EH (cell line): Measurements from ENCODE around the gene NECTIN2.
A peak's percentile ranks its signal among the peaks of the same experiment; 100 is the strongest.
"Not testable (repeated sequence)": the region's sequence is repeated elsewhere in the genome, so short reads cannot be mapped to it uniquely, and the experiment has no call there.

Source experiments
- DNase-seq: peaks from one replicate; pipeline ENCODE4 v3.0.0-alpha.2; 2015; ENCODE audit warnings: low read depth

The NECTIN2 gene

GRCh38 chr19:44884566-44884965, 38.5 kb downstream of the NECTIN2 start:
- DNase-seq = no peak

GRCh38 chr19:44886141-44886540, 40.0 kb downstream of the NECTIN2 start:
- DNase-seq = no peak

DNA sequence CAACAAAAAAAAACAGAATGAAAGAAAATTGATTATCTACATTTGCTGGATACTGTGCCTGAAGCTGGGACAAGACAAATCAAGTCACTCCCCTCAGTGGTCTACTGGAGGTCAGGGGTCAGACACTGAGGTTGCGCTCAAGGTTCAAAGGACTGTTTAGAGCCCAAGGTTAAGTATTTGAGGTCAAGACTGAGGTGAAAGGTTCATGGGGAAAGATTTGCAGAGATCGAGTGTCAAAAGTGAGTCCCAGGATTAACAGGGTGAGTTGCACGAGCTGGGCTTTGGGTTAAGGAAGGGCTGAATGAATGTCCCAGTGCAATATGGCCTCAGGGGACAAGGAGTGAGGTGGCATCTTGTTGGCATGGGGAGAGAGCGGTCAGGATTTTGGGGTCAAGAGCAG, 41.6 kb downstream of the NECTIN2 start:
- DNase-seq = no peak

GRCh38 chr19:44888335-44888734, 42.2 kb downstream of the NECTIN2 start:
- DNase-seq = not testable (repeated sequence)

- no peak for DNase-seq
Measured at GRCh38 chr19:44889830-44890365, 43.8 kb downstream of the NECTIN2 start.

- DNase-seq = peak; percentile 100
Measured at GRCh38 chr19:44890366-44891015, 44.4 kb downstream of the NECTIN2 start.

- DNase-seq = peak; percentile 100
Measured at GRCh38 chr19:44891016-44891882, 45.2 kb downstream of the NECTIN2 start, which contains the start of gene TOMM40. TOMM40 (plus strand) TSS chr19:44891254; CDS start chr19:44891416, 162 bp downstream.

DNA sequence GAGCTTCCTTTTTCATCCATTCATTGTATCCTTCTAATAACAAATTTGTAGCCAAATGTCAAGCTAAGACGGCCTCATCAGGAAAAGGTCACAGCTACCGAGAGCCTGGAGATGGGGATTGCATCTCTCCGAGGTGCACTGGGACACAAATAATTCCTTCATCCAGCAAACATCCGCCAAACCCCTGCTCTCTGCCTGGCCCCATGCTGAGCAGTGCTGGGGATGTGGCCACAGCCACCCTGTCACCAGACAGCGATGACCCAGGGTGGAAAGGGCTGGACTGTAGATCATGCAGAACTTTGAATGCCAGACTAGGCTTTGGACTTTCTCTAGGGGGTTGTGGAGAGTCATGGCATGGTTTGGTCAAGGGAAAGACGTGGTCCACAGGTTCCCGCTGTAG, 46.8 kb downstream of the NECTIN2 start:
- DNase-seq = no peak

- no peak for DNase-seq
Measured at GRCh38 chr19:44893332-44894051, 47.4 kb downstream of the NECTIN2 start.

DNA sequence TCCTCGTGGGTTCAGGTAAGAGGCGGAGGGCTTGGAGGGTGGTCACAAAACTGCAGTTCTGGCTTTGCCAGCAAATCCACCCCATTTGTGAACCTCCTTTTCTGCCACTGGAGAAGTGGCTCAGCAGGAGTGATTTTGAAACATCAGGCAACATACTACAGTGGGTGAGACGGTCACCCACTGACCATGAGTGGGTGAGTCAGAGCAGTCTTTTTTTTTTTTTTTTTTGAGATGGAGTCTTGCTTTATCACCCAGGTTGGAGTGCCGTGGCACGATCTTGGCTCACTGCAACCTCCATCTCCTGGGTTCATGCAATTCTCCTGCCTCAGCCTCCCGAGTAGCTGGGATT, 47.9 kb downstream of the NECTIN2 start:
- DNase-seq = no peak

- DNase-seq = no peak
Measured at GRCh38 chr19:44894946-44895345, 48.8 kb downstream of the NECTIN2 start.

- DNase-seq = no peak
Measured at GRCh38 chr19:44897835-44898234, 51.7 kb downstream of the NECTIN2 start.

DNA sequence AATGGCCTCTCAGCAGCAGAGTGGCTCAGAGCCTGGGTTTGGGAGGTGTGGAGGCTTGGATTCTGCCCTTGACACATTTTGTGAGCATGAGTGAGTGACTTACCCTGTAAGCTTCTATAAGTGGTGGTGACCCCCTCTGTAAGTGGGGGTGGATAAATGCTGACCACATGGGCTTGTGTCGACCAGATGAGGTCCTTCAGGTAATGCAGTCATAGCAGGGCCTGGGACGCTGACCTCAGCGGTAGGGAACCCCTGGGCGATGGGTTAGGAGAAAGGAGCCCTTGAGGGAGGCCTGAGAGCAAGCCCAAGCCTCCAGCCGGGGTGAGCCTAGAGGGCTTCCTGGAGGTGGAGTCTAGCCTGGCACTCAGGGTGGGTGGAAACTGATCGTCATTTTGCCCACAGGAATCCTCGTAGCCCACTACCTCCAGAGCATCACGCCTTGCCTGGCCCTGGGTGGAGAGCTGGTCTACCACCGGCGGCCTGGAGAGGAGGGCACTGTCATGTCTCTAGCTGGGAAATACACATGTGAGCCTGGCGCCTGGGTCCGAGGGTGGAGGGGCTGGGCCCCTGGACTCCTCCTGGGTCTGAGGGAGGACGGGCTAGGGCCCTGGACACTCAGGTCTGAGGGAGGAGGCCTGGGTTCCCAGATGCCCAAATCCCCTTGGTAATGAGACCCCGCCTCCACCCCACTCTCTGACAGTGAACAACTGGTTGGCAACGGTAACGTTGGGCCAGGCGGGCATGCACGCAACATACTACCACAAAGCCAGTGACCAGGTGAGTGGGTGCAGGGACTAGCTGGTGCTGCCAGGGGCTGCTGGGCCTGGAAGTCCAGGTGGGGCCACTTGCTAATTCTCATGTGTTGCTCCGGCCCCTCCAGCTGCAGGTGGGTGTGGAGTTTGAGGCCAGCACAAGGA, 54.5 kb downstream of the NECTIN2 start:
- DNase-seq = no peak

DNA sequence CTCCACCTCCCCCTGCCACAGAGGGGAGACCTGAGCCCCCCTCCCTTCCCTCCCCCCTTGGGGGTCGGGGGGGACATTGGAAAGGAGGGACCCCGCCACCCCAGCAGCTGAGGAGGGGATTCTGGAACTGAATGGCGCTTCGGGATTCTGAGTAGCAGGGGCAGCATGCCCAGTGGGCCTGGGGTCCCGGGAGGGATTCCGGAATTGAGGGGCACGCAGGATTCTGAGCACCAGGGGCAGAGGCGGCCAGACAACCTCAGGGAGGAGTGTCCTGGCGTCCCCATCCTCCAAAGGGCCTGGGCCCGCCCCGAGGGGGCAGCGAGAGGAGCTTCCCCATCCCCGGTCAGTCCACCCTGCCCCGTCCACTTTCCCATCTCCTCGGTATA, 57.1 kb downstream of the NECTIN2 start:
- DNase-seq = no peak

DNA sequence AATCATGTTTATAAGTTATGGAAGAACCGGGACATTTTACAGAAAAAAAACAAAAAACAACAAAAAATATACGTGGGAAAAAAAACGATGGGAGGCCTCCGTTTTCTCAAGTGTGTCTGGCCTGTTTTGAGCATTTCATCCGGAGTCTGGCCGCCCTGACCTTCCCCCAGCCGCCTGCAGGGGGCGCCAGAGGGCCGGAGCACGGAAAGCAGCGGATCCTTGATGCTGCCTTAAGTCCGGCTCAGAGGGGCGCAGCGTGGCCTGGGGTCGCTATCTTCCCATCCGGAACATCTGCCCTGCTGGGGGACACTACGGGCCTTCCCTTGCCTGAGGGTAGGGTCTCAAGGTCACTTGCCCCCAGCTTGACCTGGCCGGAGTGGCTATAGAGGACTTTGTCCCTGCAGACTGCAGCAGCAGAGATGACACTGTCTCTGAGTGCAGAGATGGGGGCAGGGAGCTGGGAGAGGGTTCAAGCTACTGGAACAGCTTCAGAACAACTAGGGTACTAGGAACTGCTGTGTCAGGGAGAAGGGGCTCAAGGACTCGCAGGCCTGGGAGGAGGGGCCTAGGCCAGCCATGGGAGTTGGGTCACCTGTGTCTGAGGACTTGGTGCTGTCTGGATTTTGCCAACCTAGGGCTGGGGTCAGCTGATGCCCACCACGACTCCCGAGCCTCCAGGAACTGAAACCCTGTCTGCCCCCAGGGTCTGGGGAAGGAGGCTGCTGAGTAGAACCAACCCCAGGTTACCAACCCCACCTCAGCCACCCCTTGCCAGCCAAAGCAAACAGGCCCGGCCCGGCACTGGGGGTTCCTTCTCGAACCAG, 57.7 kb downstream of the NECTIN2 start:
- DNase-seq = peak; percentile 56

- DNase-seq = no peak
Measured at GRCh38 chr19:44904426-44904994, 58.4 kb downstream of the NECTIN2 start.

DNA sequence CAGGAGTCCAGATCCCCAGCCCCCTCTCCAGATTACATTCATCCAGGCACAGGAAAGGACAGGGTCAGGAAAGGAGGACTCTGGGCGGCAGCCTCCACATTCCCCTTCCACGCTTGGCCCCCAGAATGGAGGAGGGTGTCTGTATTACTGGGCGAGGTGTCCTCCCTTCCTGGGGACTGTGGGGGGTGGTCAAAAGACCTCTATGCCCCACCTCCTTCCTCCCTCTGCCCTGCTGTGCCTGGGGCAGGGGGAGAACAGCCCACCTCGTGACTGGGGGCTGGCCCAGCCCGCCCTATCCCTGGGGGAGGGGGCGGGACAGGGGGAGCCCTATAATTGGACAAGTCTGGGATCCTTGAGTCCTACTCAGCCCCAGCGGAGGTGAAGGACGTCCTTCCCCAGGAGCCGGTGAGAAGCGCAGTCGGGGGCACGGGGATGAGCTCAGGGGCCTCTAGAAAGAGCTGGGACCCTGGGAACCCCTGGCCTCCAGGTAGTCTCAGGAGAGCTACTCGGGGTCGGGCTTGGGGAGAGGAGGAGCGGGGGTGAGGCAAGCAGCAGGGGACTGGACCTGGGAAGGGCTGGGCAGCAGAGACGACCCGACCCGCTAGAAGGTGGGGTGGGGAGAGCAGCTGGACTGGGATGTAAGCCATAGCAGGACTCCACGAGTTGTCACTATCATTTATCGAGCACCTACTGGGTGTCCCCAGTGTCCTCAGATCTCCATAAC, 59.5 kb downstream of the NECTIN2 start, which contains the start of gene APOE:
TSS of gene APOE (plus strand) at position 360 of the 724 bp plus-strand sequence. CDS start 829 bp downstream, outside the sequence.
- no peak for DNase-seq

GRCh38 chr19:44907613-44908012, 61.5 kb downstream of the NECTIN2 start:
- no peak for DNase-seq

DNA sequence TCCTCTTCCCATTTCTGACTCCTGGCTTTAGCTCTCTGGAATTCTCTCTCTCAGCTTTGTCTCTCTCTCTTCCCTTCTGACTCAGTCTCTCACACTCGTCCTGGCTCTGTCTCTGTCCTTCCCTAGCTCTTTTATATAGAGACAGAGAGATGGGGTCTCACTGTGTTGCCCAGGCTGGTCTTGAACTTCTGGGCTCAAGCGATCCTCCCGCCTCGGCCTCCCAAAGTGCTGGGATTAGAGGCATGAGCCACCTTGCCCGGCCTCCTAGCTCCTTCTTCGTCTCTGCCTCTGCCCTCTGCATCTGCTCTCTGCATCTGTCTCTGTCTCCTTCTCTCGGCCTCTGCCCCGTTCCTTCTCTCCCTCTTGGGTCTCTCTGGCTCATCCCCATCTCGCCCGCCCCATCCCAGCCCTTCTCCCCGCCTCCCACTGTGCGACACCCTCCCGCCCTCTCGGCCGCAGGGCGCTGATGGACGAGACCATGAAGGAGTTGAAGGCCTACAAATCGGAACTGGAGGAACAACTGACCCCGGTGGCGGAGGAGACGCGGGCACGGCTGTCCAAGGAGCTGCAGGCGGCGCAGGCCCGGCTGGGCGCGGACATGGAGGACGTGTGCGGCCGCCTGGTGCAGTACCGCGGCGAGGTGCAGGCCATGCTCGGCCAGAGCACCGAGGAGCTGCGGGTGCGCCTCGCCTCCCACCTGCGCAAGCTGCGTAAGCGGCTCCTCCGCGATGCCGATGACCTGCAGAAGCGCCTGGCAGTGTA, 62.2 kb downstream of the NECTIN2 start:
- DNase-seq = no peak
